ENCODE measurements around the gene ZNF629.

The ZNF629 gene

GRCh38 chr16:30797670-30798309, 10.8 kb upstream of the ZNF629 start:
- H3K4me3 ChIP-seq (ENCODE audit: insufficient read depth in 1 of 2, low read depth in 1 of 2, low read length in 2 of 2) = no peak overlapping the region
- H3K9me3 ChIP-seq (ENCODE audit: control insufficient read depth, low read length) = no peaks in the 10 kb centered on the region
- no peak overlapping the region for H3K23ac ChIP-seq (ENCODE audit: low read length in 2 of 2)
- H2BK12ac ChIP-seq (ENCODE audit: low read length in 2 of 2) = no peak overlapping the region
- peaks cover 0 to 4% of the 10 kb centered on the region in 2 experiments for H3K27me3 ChIP-seq (ENCODE audit: control insufficient read depth in 1 of 2, insufficient read depth in 1 of 2, low read length in 2 of 2)
- no peaks in the 10 kb centered on the region for H3K36me3 ChIP-seq (ENCODE audit: control insufficient read depth in 1 of 2, insufficient read depth in 2 of 2, low read depth in 1 of 2, low read length in 2 of 2)
- no peaks in the 10 kb centered on the region for H3K79me1 ChIP-seq (replicated peaks; ENCODE audit: low read length, poor library complexity, severe bottlenecking)
- H2AFZ ChIP-seq (ENCODE audit: low read depth, low read length) = no peak overlapping the region
- H2BK15ac ChIP-seq (ENCODE audit: low read depth, poor library complexity, severe bottlenecking) = no peak overlapping the region
- no peak overlapping the region for H2BK120ac ChIP-seq (ENCODE audit: low read depth, low read length)
- no peak overlapping the region for H3K9ac ChIP-seq (ENCODE audit: low read length)
- no peak overlapping the region for H3K4me2 ChIP-seq (ENCODE audit: low read length, poor library complexity, severe bottlenecking)
- no peak overlapping the region for H2AK5ac ChIP-seq (ENCODE audit: low read length, severe bottlenecking)
- WGBS = 90% methylated on average over 5 of the region's 8 CpGs
- H3K4ac ChIP-seq (ENCODE audit: low read depth in 1 of 2, low read length in 2 of 2) = no peak overlapping the region
- H3K27ac ChIP-seq (ENCODE audit: low read length, poor library complexity, severe bottlenecking) = no peak overlapping the region
- H4K91ac ChIP-seq (ENCODE audit: low read length) = no peak overlapping the region
- no peak overlapping the region for H2BK5ac ChIP-seq (ENCODE audit: low read depth, low read length, poor library complexity, severe bottlenecking)
- DNase-seq = no peak
- no peak overlapping the region for H3K18ac ChIP-seq (ENCODE audit: low read depth in 1 of 2, low read length in 2 of 2)
- H3K4me1 ChIP-seq (ENCODE audit: control insufficient read depth, insufficient read depth, low read depth, low read length) = no peaks in the 10 kb centered on the region
- H3K14ac ChIP-seq (ENCODE audit: low read length in 2 of 2) = no peak overlapping the region
- H4K8ac ChIP-seq (ENCODE audit: low read length) = no peak overlapping the region

GRCh38 chr16:30794634-30795033, 7.6 kb upstream of the ZNF629 start:
- DNase-seq = no peak
- H3K27me3 ChIP-seq (ENCODE audit: control insufficient read depth in 1 of 2, insufficient read depth in 1 of 2, low read length in 2 of 2) = peaks cover 0 to 4% of the 10 kb centered on the region in 2 experiments
- no peak overlapping the region for H3K4ac ChIP-seq (ENCODE audit: low read depth in 1 of 2, low read length in 2 of 2)
- no peak overlapping the region for H2BK120ac ChIP-seq (ENCODE audit: low read depth, low read length)
- H3K36me3 ChIP-seq (ENCODE audit: control insufficient read depth in 1 of 2, insufficient read depth in 2 of 2, low read depth in 1 of 2, low read length in 2 of 2) = no peaks in the 10 kb centered on the region
- no peak overlapping the region for H2BK12ac ChIP-seq (ENCODE audit: low read length in 2 of 2)
- no peak overlapping the region for H3K23ac ChIP-seq (ENCODE audit: low read length in 2 of 2)
- no peak overlapping the region for H2AFZ ChIP-seq (ENCODE audit: low read depth, low read length)
- no peak overlapping the region for H4K91ac ChIP-seq (ENCODE audit: low read length)
- no peaks in the 10 kb centered on the region for H3K79me1 ChIP-seq (replicated peaks; ENCODE audit: low read length, poor library complexity, severe bottlenecking)
- no peak overlapping the region for H3K9ac ChIP-seq (ENCODE audit: low read length)
- no peak overlapping the region for H3K14ac ChIP-seq (ENCODE audit: low read length in 2 of 2)
- no peak overlapping the region for H4K8ac ChIP-seq (ENCODE audit: low read length)
- H3K4me3 ChIP-seq (ENCODE audit: insufficient read depth in 1 of 2, low read depth in 1 of 2, low read length in 2 of 2) = no peak overlapping the region
- no peak overlapping the region for H3K18ac ChIP-seq (ENCODE audit: low read depth in 1 of 2, low read length in 2 of 2)
- H2BK5ac ChIP-seq (ENCODE audit: low read depth, low read length, poor library complexity, severe bottlenecking) = no peak overlapping the region
- no peak overlapping the region for H2AK5ac ChIP-seq (ENCODE audit: low read length, severe bottlenecking)
- H2BK15ac ChIP-seq (ENCODE audit: low read depth, poor library complexity, severe bottlenecking) = no peak overlapping the region
- H3K9me3 ChIP-seq (ENCODE audit: control insufficient read depth, low read length) = no peaks in the 10 kb centered on the region
- no peaks in the 10 kb centered on the region for H3K4me1 ChIP-seq (ENCODE audit: control insufficient read depth, insufficient read depth, low read depth, low read length)
- 95% methylated on average over 3 of the region's 3 CpGs for WGBS
- no peak overlapping the region for H3K4me2 ChIP-seq (ENCODE audit: low read length, poor library complexity, severe bottlenecking)
- H3K27ac ChIP-seq (ENCODE audit: low read length, poor library complexity, severe bottlenecking) = no peak overlapping the region

GRCh38 chr16:30793508-30794069, 6.6 kb upstream of the ZNF629 start:
- Histone ChIP-seq H3K9ac (ENCODE audit: low read length) (no peak overlapping the region), H3K18ac (ENCODE audit: low read depth in 1 of 2, low read length in 2 of 2) (no peak overlapping the region), H3K4me2 (ENCODE audit: low read length, poor library complexity, severe bottlenecking) (no peak overlapping the region), H3K36me3 (ENCODE audit: control insufficient read depth in 1 of 2, insufficient read depth in 2 of 2, low read depth in 1 of 2, low read length in 2 of 2) (no peaks in the 10 kb centered on the region), H3K14ac (ENCODE audit: low read length in 2 of 2) (peak overlapping the region in 1 of 2 experiments; percentile 71), H2BK12ac (ENCODE audit: low read length in 2 of 2) (no peak overlapping the region), H3K4ac (ENCODE audit: low read depth in 1 of 2, low read length in 2 of 2) (no peak overlapping the region), H3K4me1 (ENCODE audit: control insufficient read depth, insufficient read depth, low read depth, low read length) (no peaks in the 10 kb centered on the region), H4K8ac (ENCODE audit: low read length) (no peak overlapping the region), H3K79me1 (replicated peaks; ENCODE audit: low read length, poor library complexity, severe bottlenecking) (no peaks in the 10 kb centered on the region), H2BK120ac (ENCODE audit: low read depth, low read length) (no peak overlapping the region), H3K27ac (ENCODE audit: low read length, poor library complexity, severe bottlenecking) (no peak overlapping the region), H3K27me3 (ENCODE audit: control insufficient read depth in 1 of 2, insufficient read depth in 1 of 2, low read length in 2 of 2) (peaks cover 0 to 4% of the 10 kb centered on the region in 2 experiments), H2BK15ac (ENCODE audit: low read depth, poor library complexity, severe bottlenecking) (no peak overlapping the region), H2AFZ (ENCODE audit: low read depth, low read length) (no peak overlapping the region), H4K91ac (ENCODE audit: low read length) (no peak overlapping the region), H2BK5ac (ENCODE audit: low read depth, low read length, poor library complexity, severe bottlenecking) (no peak overlapping the region), H3K4me3 (ENCODE audit: insufficient read depth in 1 of 2, low read depth in 1 of 2, low read length in 2 of 2) (no peak overlapping the region), H3K23ac (ENCODE audit: low read length in 2 of 2) (no peak overlapping the region), H3K9me3 (ENCODE audit: control insufficient read depth, low read length) (no peaks in the 10 kb centered on the region), H2AK5ac (ENCODE audit: low read length, severe bottlenecking) (no peak overlapping the region)
- no peak for DNase-seq
- WGBS = 84% methylated on average over 7 of the region's 7 CpGs

GRCh38 chr16:30787613-30788378, 791 bp upstream of the ZNF629 start:
- peak overlapping the region; percentile 84 to 88 for H3K4ac ChIP-seq (ENCODE audit: low read depth in 1 of 2, low read length in 2 of 2)
- DNase-seq = no peak
- H3K18ac ChIP-seq (ENCODE audit: low read depth in 1 of 2, low read length in 2 of 2) = peak overlapping the region; percentile 62 to 71
- H3K14ac ChIP-seq (ENCODE audit: low read length in 2 of 2) = no peak overlapping the region
- peak overlapping the region; percentile 93 for H3K9ac ChIP-seq (ENCODE audit: low read length)
- no peaks in the 10 kb centered on the region for H3K9me3 ChIP-seq (ENCODE audit: control insufficient read depth, low read length)
- no peak overlapping the region for H2BK15ac ChIP-seq (ENCODE audit: low read depth, poor library complexity, severe bottlenecking)
- WGBS = 67% methylated on average over 11 of the region's 11 CpGs
- peak overlapping the region; percentile 67 to 91 for H3K4me3 ChIP-seq (ENCODE audit: insufficient read depth in 1 of 2, low read depth in 1 of 2, low read length in 2 of 2)
- H3K4me2 ChIP-seq (ENCODE audit: low read length, poor library complexity, severe bottlenecking) = peak overlapping the region; percentile 73
- H2BK12ac ChIP-seq (ENCODE audit: low read length in 2 of 2) = no peak overlapping the region
- peak overlapping the region; percentile 92 for H4K8ac ChIP-seq (ENCODE audit: low read length)
- H3K79me1 ChIP-seq (replicated peaks; ENCODE audit: low read length, poor library complexity, severe bottlenecking) = peaks cover 14% of the 10 kb centered on the region
- H2AFZ ChIP-seq (ENCODE audit: low read depth, low read length) = peak overlapping the region; percentile 74
- peak overlapping the region; percentile 79 for H4K91ac ChIP-seq (ENCODE audit: low read length)
- H2BK5ac ChIP-seq (ENCODE audit: low read depth, low read length, poor library complexity, severe bottlenecking) = no peak overlapping the region
- no peak overlapping the region for H3K23ac ChIP-seq (ENCODE audit: low read length in 2 of 2)
- H3K36me3 ChIP-seq (ENCODE audit: control insufficient read depth in 1 of 2, insufficient read depth in 2 of 2, low read depth in 1 of 2, low read length in 2 of 2) = peaks cover 9 to 27% of the 10 kb centered on the region in 2 experiments
- no peak overlapping the region for H2AK5ac ChIP-seq (ENCODE audit: low read length, severe bottlenecking)
- peaks cover 11% of the 10 kb centered on the region for H3K4me1 ChIP-seq (ENCODE audit: control insufficient read depth, insufficient read depth, low read depth, low read length)
- H3K27me3 ChIP-seq (ENCODE audit: control insufficient read depth in 1 of 2, insufficient read depth in 1 of 2, low read length in 2 of 2) = no peaks in the 10 kb centered on the region
- no peak overlapping the region for H3K27ac ChIP-seq (ENCODE audit: low read length, poor library complexity, severe bottlenecking)
- peak overlapping the region; percentile 54 for H2BK120ac ChIP-seq (ENCODE audit: low read depth, low read length)
